Measurements from ENCODE around the gene CREB1. TPM values are rescaled to one million over a fixed set of nuclear protein-coding genes. Genes with fewer than 3 reads are reported as not detected.

The CREB1 gene
- 28.2 and 29.4 TPM in 2 replicates for total RNA-seq

DNA sequence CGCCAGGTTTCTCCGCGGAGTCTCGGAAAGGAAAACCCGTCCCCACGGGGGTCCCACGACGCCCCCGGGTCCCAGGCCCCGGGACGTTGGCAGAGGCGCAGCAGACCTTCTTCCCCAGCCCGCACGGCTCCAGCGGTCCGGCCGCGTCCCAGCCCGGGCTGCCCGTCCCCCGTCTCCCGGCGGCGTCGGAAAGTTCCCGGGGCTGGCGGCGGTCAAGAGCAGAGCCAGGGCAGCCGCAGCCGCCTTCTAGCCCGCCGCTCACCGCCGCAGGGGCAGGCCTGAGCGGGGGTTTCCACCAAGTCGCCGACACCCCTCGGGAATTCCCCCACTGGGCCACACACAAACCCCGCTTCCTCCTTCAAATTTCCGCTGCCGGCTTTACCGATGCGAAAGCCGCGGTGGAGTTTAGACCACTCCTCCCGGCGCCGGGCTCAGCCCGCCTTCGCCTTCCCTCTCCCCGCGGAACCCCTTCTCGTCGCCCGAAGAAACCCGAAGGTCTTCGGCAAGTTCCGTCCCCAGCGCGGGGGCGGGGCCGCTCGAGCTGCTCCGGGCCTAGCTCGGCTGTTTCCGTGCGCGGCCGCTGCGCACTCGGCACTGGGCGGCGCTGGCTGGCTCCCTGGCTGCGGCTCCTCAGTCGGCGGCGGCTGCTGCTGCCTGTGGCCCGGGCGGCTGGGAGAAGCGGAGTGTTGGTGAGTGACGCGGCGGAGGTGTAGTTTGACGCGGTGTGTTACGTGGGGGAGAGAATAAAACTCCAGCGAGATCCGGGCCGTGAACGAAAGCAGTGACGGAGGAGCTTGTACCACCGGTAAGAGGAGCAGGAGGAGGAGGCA is at the start of gene CREB1:
Gene CREB1 (plus strand): TSS at position 633 of the 830 bp plus-strand sequence. CDS start 25,674 bp downstream, outside the sequence.

DNA sequence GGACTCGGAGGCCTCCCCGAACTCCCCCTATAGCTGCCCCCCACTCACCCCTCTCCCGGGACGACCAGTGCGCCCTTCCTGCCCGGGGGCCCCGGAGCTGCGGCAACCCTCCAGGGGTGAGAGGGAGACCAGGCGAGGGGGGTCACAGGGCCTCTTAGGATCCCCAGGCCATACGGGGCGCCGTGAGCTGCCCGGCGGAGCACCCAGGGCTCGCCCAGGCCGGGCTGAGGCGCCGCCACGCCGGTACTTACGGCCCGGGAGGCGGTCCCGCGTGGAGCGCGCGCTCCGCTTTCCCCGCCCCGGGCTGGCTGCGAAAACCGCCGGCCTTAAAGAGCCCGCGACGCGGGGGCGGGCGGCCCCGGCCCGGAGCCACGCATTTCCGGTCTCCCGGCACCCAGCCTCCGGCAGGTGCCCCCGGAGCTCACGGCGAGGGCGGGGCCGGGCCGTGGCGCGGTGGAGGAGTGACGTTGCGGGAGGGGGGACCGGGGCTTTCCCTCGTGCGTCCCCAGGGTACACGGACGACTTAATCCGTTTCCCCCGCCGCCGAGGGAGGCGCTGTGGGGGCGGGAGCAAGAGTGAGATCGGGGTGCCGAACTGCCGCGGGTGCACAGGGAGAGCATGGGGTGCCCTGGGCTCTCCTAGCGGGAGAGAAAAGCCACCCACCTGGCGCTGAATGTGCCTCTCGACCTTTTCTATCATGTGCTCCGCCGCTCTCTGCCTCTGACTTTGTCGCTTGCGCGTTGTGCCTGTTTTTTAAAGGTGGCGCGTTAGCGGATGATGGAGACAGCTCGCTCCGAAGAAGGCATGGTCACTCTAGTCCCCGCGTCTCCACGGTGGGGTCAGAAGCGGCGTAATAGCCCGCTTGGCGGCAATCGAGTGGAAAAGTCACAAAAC is 95.5 kb downstream of the CREB1 start, which contains the start of gene METTL21A:
Gene METTL21A (minus strand): TSS at position 381 of the 894 bp plus-strand sequence. CDS start 1,019 bp downstream, outside the sequence.

Other genes starting within 250 kb of the CREB1 start
- gene METTL21A, start 95.4 kb downstream of the CREB1 start, total RNA-seq: 14.2 and 18.9 TPM in 2 replicates
- 3.4 and 5.9 TPM in 2 replicates for gene CCNYL1, start 181.7 kb downstream of the CREB1 start, total RNA-seq
- 0.32 and 0.78 TPM in 2 replicates for gene FZD5, start 239.9 kb downstream of the CREB1 start, total RNA-seq